Adipocyte (in vitro differentiated cells): Measurements from ENCODE around the gene MAN1A1.
A peak's percentile ranks its signal among the peaks of the same experiment; 100 is the strongest.

Source experiments
- DNase-seq: peaks from one replicate; pipeline ENCODE4 v3.0.0-alpha.2; 2015; ENCODE audit warnings: low read depth
- H3K27me3 ChIP-seq: replicated peaks from 2 replicates; pipeline ENCODE4 v1.7.0; 2013; ENCODE audit warnings: mild to moderate bottlenecking, low read length, moderate library complexity; ENCODE audit not compliant: control insufficient read depth, insufficient read depth
- H3K36me3 ChIP-seq: 2 replicates; pipeline ENCODE4 v1.7.0; 2013; ENCODE audit warnings: low read length, mild to moderate bottlenecking, moderate library complexity; ENCODE audit not compliant: control insufficient read depth, insufficient read depth, severe bottlenecking
- H3K4me1 ChIP-seq: 2 replicates; pipeline ENCODE4 v1.7.0; 2013; ENCODE audit warnings: mild to moderate bottlenecking, low read length, moderate library complexity; ENCODE audit not compliant: control insufficient read depth, insufficient read depth
- H3K4me3 ChIP-seq: 2 replicates; pipeline ENCODE4 v1.7.0; 2013; ENCODE audit warnings: mild to moderate bottlenecking, low read length, moderate library complexity
- H3K9ac ChIP-seq: 2 replicates; pipeline ENCODE4 v1.7.0; 2013; ENCODE audit warnings: mild to moderate bottlenecking, low read length, moderate library complexity
- H3K9me3 ChIP-seq: 2 replicates; pipeline ENCODE4 v1.7.0; 2013; ENCODE audit warnings: mild to moderate bottlenecking, low read length, moderate library complexity; ENCODE audit not compliant: control insufficient read depth

MAN1A1 gene

GRCh38 chr6:119241540-119242309 lies 107.8 kb downstream of the MAN1A1 start:
- Histone ChIP-seq H3K9me3 (no peaks in the 10 kb centered on the region), H3K9ac (no peak overlapping the region), H3K27me3 (no peaks in the 10 kb centered on the region), H3K36me3 (peaks cover 20% of the 10 kb centered on the region), H3K4me3 (no peak overlapping the region), H3K4me1 (peaks cover 19% of the 10 kb centered on the region)
- DNase-seq = no peak

DNA sequence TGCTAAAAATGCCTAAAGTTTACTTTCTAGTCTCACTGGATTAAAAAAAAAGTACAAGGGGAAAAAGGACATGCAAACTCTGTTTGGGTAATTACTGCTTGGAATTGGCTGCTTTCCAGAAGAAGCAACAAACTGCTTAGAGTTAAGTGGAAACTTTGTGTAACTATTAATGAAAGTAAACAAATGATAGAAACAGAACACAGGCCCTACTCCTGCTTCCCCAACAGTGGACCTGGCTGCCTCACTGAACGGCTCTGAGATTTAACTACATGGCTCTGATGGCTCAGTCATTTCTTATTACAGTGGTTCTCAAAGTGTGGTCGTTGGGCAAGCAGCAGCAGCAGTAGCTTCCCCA lies 108.5 kb downstream of the MAN1A1 start:
- no peak overlapping the region for H3K4me3 ChIP-seq
- H3K9ac ChIP-seq = peak overlapping the region; percentile 5
- H3K27me3 ChIP-seq = no peaks in the 10 kb centered on the region
- H3K36me3 ChIP-seq = peaks cover 18% of the 10 kb centered on the region
- peaks cover 19% of the 10 kb centered on the region for H3K4me1 ChIP-seq
- DNase-seq = peak; percentile 76
- no peaks in the 10 kb centered on the region for H3K9me3 ChIP-seq

DNA sequence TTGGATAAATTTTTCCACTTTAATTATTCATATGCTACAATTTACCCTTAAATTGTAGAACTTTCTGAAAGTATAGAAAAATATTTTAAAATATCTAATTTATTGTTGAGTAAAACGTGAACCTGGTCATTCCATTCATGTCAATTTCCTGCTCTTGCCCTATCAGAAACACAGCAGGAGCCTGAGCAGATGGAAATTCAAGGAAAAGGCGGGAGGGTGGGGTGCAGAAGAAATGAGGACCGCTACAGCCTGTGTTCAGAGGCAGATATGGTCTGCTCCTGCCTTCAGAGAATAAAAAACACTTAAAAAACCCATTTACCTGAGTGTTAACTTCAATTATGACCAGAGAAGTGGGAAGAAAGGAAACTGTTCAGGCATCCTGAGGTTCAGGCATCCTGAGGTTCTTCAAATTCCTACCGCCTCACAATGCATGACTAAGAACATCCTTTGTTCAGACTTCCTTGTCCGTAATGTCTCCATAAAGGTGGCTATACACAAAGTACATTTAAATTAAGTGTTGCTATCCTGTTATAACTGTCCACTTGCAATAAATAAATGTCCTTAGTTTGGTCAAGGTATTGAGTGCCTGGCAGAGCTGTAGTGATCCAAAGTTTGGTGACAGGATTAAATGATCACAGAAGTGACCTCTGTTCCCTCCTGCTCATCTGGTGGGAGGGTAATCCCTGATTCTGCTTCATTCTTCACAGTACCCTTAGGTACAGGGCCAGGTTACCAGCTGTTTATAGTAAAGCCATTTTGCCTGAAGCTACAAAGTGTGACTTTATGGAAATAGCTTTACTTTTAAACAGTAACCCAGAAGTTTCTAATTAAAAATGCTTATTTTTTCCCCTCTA lies 109.1 kb downstream of the MAN1A1 start:
- H3K27me3 ChIP-seq = no peaks in the 10 kb centered on the region
- no peaks in the 10 kb centered on the region for H3K9me3 ChIP-seq
- DNase-seq = no peak
- no peak overlapping the region for H3K4me3 ChIP-seq
- peak overlapping the region; percentile 5 for H3K9ac ChIP-seq
- peaks cover 15% of the 10 kb centered on the region for H3K36me3 ChIP-seq
- H3K4me1 ChIP-seq = peaks cover 17% of the 10 kb centered on the region

DNA sequence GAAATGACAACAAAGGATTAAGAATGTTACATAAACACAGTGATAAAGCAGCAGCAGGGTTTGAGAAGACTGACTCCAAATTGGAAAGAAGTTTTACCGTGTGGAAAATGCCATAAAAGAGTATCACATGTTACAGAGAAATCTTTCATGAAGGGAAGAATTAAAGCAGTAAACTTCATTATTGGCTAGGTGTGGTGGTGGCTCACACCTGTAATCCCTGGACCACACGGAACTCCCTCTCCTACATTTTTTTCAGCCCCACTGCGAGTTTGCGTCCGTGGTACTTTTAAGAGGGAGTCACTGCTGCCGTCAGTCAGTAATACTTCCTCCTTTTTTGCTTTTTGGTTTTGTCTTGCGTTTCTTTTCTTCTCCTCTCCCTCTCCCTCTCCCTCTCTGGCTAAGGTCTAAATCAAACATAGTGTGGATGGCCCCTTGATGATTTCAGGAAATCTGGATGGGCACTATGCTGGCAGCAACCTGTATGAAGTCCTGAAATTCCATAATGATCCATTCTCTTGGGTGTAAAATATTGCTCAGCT lies 112.3 kb downstream of the MAN1A1 start:
- H3K9me3 ChIP-seq = no peaks in the 10 kb centered on the region
- H3K27me3 ChIP-seq = no peaks in the 10 kb centered on the region
- no peak for DNase-seq

DNA sequence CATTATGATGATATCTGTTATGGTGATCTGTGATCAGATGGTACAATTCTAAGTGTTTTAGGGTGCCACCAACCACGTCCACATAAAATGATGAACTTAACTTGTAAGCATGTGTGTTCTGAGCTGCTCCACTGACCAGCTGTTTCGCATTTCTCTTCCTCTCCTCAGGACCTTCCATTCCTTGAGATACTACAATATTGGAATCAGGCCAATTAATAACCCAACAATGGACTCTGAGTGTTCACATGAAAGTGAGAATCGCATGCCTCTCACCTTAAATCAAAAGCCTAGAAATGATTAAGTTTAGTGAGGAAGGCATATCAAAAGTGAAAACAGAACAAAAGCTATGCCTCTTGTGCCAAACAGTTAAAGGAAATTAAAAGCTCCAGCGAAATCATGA lies 114.6 kb downstream of the MAN1A1 start:
- Histone ChIP-seq H3K9ac (no peak overlapping the region), H3K4me1 (no peaks in the 10 kb centered on the region), H3K9me3 (no peaks in the 10 kb centered on the region), H3K36me3 (peaks cover 46% of the 10 kb centered on the region), H3K4me3 (no peak overlapping the region), H3K27me3 (no peaks in the 10 kb centered on the region)
- DNase-seq = no peak

More for the DNA sequence above, 112.3 kb downstream of the MAN1A1 start:
- Histone ChIP-seq H3K9ac (no peak overlapping the region), H3K4me1 (peaks cover 12% of the 10 kb centered on the region), H3K4me3 (no peak overlapping the region), H3K36me3 (peaks cover 28% of the 10 kb centered on the region)

DNA sequence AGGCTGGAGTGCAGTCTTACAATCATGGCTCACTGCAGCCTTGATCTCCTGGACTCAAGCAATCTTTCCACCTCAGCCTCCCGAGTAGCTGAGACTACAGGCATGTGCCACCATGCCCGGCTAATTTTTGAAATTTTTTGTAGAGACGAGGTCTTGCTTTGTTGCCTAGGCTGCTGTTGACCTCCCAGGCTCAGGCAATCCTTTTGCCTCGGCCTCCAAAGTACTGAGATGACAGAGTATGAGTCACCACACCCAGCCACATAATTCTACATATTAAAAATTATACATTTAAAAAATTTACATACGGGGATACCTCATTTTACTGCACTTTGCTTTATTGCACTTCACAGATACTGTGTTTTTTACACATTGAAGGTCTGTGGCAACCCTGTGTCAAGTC lies 115.1 kb downstream of the MAN1A1 start:
- no peak for DNase-seq
- Histone ChIP-seq H3K27me3 (no peaks in the 10 kb centered on the region), H3K4me1 (no peaks in the 10 kb centered on the region), H3K9me3 (no peaks in the 10 kb centered on the region), H3K4me3 (no peak overlapping the region), H3K9ac (no peak overlapping the region), H3K36me3 (peaks cover 48% of the 10 kb centered on the region)

GRCh38 chr6:119233312-119233984 lies 116.1 kb downstream of the MAN1A1 start:
- no peaks in the 10 kb centered on the region for H3K9me3 ChIP-seq
- H3K27me3 ChIP-seq = no peaks in the 10 kb centered on the region
- DNase-seq = no peak
- no peaks in the 10 kb centered on the region for H3K4me1 ChIP-seq
- no peak overlapping the region for H3K4me3 ChIP-seq
- no peak overlapping the region for H3K9ac ChIP-seq
- peaks cover 51% of the 10 kb centered on the region for H3K36me3 ChIP-seq

DNA sequence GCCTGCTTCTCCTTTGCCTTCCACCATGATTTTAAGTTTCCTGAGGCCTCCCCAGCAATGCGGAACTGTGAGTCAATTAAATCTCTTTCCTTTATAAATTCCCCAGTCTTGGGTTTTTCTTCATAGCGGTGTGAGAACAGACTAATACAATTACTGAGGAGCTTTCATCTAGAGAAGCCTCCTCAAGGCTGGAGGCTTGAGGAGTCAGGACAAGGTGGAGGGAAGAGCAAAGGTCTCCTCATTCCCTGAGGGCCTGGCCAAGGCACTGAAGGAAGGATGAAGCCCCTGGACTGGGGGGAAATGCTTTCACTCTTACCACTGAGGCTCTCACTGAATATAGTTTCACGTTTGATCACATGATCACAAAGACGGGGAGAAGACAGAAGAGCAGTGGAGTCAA lies 118.2 kb downstream of the MAN1A1 start:
- DNase-seq = no peak
- Histone ChIP-seq H3K9me3 (no peaks in the 10 kb centered on the region), H3K27me3 (no peaks in the 10 kb centered on the region), H3K36me3 (peaks cover 58% of the 10 kb centered on the region), H3K9ac (no peak overlapping the region), H3K4me3 (no peak overlapping the region), H3K4me1 (no peaks in the 10 kb centered on the region)

DNA sequence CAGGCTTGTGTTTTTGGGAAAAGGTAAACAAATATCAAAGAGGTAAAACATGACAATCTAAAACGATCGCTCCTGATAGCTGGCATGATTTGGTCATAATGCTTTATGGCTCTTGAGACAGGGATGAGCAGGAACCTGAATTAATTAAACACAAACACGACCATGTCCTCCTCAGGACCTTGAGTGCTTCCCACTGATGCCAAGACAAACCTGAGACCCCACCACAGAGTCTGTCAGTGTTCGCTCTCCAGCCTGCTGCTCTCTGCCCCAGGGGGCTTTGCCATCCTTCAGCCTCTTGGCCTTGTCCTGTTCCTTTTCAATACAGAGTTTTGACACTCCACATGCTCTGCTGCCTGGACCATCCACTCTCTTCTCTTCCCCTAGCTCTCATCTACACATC lies 119.4 kb downstream of the MAN1A1 start:
- Histone ChIP-seq H3K36me3 (peaks cover 51% of the 10 kb centered on the region), H3K9me3 (no peaks in the 10 kb centered on the region), H3K9ac (no peak overlapping the region), H3K4me3 (no peak overlapping the region), H3K4me1 (no peaks in the 10 kb centered on the region), H3K27me3 (no peaks in the 10 kb centered on the region)
- DNase-seq = no peak

GRCh38 chr6:119227377-119227776 lies 122.2 kb downstream of the MAN1A1 start:
- Histone ChIP-seq H3K4me1 (no peaks in the 10 kb centered on the region), H3K9ac (no peak overlapping the region), H3K9me3 (no peaks in the 10 kb centered on the region), H3K27me3 (no peaks in the 10 kb centered on the region), H3K4me3 (no peak overlapping the region), H3K36me3 (peaks cover 34% of the 10 kb centered on the region)
- DNase-seq = no peak

DNA sequence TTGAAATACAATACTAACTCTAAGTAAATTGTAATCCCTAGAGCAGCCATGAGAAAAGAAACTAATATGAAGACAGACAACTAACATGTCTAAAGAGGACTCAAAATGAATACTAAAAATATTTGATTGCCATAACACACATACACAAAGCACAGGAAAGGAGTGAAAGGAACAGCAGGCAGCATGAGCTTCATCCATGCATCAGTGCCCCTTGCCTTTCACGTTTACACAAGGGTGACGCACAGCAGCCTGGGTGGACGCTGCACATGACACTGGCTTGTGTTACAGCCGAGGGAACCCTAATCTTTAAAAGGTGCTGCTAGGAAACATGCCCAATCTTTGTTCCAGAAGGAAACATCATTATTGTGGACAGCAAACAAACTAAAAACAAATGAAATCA lies 123.5 kb downstream of the MAN1A1 start:
- H3K9me3 ChIP-seq = no peaks in the 10 kb centered on the region
- no peaks in the 10 kb centered on the region for H3K4me1 ChIP-seq
- peaks cover 28% of the 10 kb centered on the region for H3K36me3 ChIP-seq
- H3K4me3 ChIP-seq = no peak overlapping the region
- DNase-seq = no peak
- no peak overlapping the region for H3K9ac ChIP-seq
- H3K27me3 ChIP-seq = no peaks in the 10 kb centered on the region
